HG03432 (cell line): ENCODE data around the gene GLB1L3.
A peak's percentile ranks its signal among the peaks of the same experiment; 100 is the strongest.

Experiments
- ATAC-seq: cut with Tn5 transposase; IDR thresholded peaks from one replicate; pipeline ENCODE4 v1.9.1; 2021; ENCODE audit warnings: mild to moderate bottlenecking, moderate library complexity; ENCODE audit not compliant: unreplicated experiment

Gene GLB1L3

GRCh38 chr11:134359646-134360045, 83.5 kb downstream of the GLB1L3 start:
- no peak for ATAC-seq

- ATAC-seq, result peak; percentile 90
Observed at GRCh38 chr11:134360050-134360835, 84.1 kb downstream of the GLB1L3 start.

GRCh38 chr11:134361661-134362060, 85.5 kb downstream of the GLB1L3 start:
- no peak for ATAC-seq

GRCh38 chr11:134362192-134362901, 86.2 kb downstream of the GLB1L3 start:
- ATAC-seq, result no peak

GRCh38 chr11:134363161-134363560, 87.0 kb downstream of the GLB1L3 start:
- no peak for ATAC-seq

GRCh38 chr11:134363592-134363991, 87.4 kb downstream of the GLB1L3 start:
- ATAC-seq, result no peak

- ATAC-seq, result no peak
Observed at GRCh38 chr11:134364261-134364660, 88.1 kb downstream of the GLB1L3 start.

GRCh38 chr11:134365011-134365925, 89.1 kb downstream of the GLB1L3 start:
- no peak for ATAC-seq

- no peak for ATAC-seq
Observed at GRCh38 chr11:134366254-134366653, 90.1 kb downstream of the GLB1L3 start.

GRCh38 chr11:134367781-134368180, 91.6 kb downstream of the GLB1L3 start:
- no peak for ATAC-seq
